ENCODE data around the gene HTRA2. TPM values are rescaled to one million over a fixed set of nuclear protein-coding genes. Genes with fewer than 3 reads are reported as not detected.

Gene HTRA2
- 39.9 and 45.8 TPM in 2 replicates for total RNA-seq

DNA sequence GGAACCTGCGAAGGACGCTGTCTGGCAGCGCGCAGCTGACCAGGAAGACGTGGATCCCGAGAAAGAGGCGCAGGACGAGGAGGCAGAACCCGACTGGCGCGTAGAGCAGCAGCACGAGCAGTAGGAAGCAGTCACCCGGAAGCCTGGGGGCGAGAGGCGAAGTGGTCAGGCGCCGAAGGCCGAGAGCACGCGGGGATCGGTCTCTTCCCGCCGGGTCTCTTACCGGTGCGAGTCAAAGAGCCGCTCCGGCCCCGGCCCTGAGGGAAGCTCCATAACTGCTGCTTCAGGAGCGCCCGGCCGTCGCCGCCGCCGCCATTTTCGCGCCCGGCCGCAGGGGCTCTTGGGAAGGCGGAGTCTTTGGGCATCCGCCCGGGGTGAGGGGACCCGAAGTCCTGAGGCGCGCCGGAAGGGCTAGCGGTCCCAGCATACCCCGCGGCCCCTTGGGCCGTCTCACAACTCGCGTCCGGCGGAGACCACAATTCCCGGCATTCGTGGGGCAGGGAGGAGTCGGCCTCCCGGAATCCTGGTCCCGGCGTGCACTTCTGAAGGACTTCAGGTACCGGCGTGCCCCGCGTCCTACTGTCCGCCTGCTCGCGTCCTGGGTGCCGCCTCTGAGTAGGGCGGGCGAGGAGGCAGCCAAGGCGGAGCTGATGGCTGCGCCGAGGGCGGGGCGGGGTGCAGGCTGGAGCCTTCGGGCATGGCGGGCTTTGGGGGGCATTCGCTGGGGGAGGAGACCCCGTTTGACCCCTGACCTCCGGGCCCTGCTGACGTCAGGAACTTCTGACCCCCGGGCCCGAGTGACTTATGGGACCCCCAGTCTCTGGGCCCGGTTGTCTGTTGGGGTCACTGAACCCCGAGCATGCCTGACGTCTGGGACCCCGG lies at the start of gene HTRA2, which contains the start of gene AUP1:
TSS of gene HTRA2 (plus strand) at position 577 of the 882 bp plus-strand sequence. CDS start at position 651, 74 bp downstream.
TSS of gene AUP1 (minus strand) at position 350 of the 882 bp plus-strand sequence. CDS start at position 273, 77 bp downstream.

GRCh38 chr2:74482801-74483674 lies 46.7 kb upstream of the HTRA2 start, which contains the start of the genes CCDC142 and TTC31:
Gene CCDC142, minus strand, starts transcription at chr2:74482998. Its CDS starts 161 bp downstream, at chr2:74482837.
Gene TTC31, plus strand, starts transcription at chr2:74483081. Its CDS starts 15 bp downstream, at chr2:74483096.

GRCh38 chr2:74499267-74499939 lies 30.3 kb upstream of the HTRA2 start, which contains the start of gene LBX2:
Gene LBX2, minus strand, starts transcription at chr2:74499603. Its CDS starts 66 bp downstream, at chr2:74499537.

DNA sequence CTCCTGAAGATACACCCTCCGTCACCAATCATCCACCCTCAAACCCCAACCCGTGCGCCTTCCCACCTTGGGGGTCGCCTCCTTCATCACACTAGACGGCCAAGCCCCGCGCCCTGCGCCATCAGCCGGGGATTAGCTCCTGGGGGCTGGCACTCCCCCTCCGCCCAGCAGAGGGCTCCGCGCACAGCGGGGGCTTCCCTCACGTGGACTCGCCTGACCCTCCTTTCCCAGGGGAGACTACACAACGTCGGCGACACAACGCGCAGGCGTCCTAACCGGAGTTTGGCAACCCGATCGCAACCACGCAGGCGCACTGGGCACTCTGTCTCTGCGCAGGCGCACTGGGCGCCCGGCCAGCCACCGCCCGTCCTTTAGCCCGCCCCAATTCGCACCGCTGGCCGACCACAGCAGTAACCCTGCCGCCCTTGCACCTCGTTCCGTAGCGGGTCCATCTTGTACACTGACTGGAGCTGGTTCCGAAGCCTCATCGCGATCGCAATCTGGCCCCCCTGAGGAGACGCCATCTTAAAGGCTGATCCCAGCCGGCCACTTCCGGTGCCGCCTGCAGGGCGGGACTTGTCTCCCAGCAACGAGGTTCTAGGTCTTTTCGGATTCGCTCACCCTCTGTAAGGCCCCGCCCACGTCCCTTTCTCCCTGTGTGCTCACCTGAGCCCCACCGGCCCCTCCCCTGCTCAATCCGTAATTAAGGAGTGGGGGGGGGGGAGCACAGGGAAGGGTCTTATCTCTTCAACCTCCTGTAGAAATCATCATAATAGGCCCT lies 22.4 kb upstream of the HTRA2 start, which contains the start of gene PCGF1:
TSS of gene PCGF1 (minus strand) at position 551 of the 781 bp plus-strand sequence. CDS start at position 524, 27 bp downstream.

GRCh38 chr2:74514368-74515270 lies 15.1 kb upstream of the HTRA2 start, which contains the start of gene TLX2:
Gene TLX2, plus strand, starts transcription at chr2:74514450. Its CDS starts 357 bp downstream, at chr2:74514807.

GRCh38 chr2:74525717-74526648 lies 3.8 kb upstream of the HTRA2 start, which contains the start of gene DQX1:
Gene DQX1, minus strand, starts transcription at chr2:74526231. Its CDS starts 502 bp downstream, at chr2:74525729.

DNA sequence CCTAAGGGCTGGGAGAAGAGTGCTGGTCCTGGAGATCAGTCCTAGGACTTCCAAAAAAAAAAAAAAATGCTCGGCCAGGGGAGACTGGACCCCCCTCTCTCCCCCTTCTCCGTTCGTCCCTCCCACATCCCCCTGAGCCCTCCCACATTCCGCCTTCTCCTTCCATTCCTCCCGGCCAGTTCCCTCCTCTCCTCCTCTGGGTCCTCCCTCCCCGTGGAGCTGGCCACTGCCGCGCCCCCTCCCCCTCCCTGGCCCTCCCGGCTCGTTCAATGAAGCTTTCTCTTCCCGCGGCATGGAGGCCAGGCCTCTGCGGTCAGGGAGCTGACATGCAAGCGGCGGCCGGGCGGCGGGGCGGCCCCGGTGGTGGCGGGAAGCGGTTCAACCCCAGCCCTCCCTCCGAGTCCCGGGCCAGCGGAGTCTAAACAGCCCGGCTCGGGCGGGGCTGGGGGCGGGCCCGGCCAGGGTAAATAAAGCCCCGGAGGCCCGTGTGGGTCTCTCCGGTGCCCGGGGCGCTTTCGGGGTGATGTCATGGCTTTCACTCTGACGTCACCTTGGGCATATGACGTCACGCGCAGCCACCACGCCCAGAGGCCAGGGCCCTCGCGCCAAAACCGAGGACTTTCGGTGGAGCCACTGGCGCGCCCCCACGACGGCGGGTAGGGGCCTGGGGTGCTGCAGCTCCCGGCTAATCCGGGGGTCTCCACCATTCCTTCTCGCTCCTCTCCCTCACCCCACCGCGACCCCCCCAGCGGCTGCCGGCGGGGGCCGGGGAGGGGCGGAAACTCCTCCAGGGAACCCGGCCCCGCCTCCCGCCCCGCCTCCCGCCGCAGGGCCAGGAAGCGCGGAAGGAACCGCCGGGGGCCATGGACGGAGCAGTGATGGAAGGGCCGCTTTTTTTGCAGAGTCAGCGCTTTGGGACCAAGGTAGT lies 24.4 kb downstream of the HTRA2 start, which contains the start of the genes DOK1 and LOXL3:
TSS of gene DOK1 (plus strand) at position 829 of the 928 bp plus-strand sequence. CDS start at position 864, 35 bp downstream.
TSS of gene LOXL3 (minus strand) at position 51 of the 928 bp plus-strand sequence. CDS start 1,308 bp downstream, outside the sequence.

Other genes starting within 250 kb of the HTRA2 start
- gene SLC4A5, start 186.5 kb upstream of the HTRA2 start, total RNA-seq = under 0.01 and 0.51 TPM in 2 replicates
- 84.4 and 103 TPM in 2 replicates for gene DCTN1, start 149.6 kb upstream of the HTRA2 start, total RNA-seq
- 2.4 and 4.9 TPM in 2 replicates for gene C2orf81, start 108.3 kb upstream of the HTRA2 start, total RNA-seq
- 46.8 and 49.0 TPM in 2 replicates for gene WDR54, start 108.2 kb upstream of the HTRA2 start, total RNA-seq
- 39.1 and 48.0 TPM in 2 replicates for gene RTKN, start 88.0 kb upstream of the HTRA2 start, total RNA-seq
- 12.4 and 16.8 TPM in 2 replicates for gene INO80B, start 74.8 kb upstream of the HTRA2 start, total RNA-seq
- gene WBP1, start 71.5 kb upstream of the HTRA2 start, total RNA-seq = 56.4 and 113 TPM in 2 replicates
- 68.6 and 75.9 TPM in 2 replicates for gene MOGS, start 64.6 kb upstream of the HTRA2 start, total RNA-seq
- gene MRPL53, start 57.3 kb upstream of the HTRA2 start, total RNA-seq = 26.5 and 31.4 TPM in 2 replicates
- 6.0 and 9.5 TPM in 2 replicates for gene CCDC142, start 46.9 kb upstream of the HTRA2 start, total RNA-seq
- gene TTC31, start 46.9 kb upstream of the HTRA2 start, total RNA-seq = 20.8 and 22.2 TPM in 2 replicates
- 1.5 and 6.7 TPM in 2 replicates for gene LBX2, start 30.3 kb upstream of the HTRA2 start, total RNA-seq
- gene PCGF1, start 22.2 kb upstream of the HTRA2 start, total RNA-seq = 10.4 and 15.0 TPM in 2 replicates
- gene TLX2, start 15.5 kb upstream of the HTRA2 start, total RNA-seq = not detected in 2 replicates
- not detected in 2 replicates for gene DQX1, start 3.7 kb upstream of the HTRA2 start, total RNA-seq
- gene AUP1, start 227 bp upstream of the HTRA2 start, total RNA-seq = 96.3 and 120 TPM in 2 replicates
- gene LOXL3, start 24.0 kb downstream of the HTRA2 start, total RNA-seq = 9.0 and 14.8 TPM in 2 replicates
- gene DOK1, start 24.8 kb downstream of the HTRA2 start, total RNA-seq = 32.8 and 43.5 TPM in 2 replicates
- gene M1AP, start 118.4 kb downstream of the HTRA2 start, total RNA-seq = 1.1 and 1.3 TPM in 2 replicates
- gene SEMA4F, start 124.3 kb downstream of the HTRA2 start, total RNA-seq = 12.7 and 12.9 TPM in 2 replicates